ENCODE results near the gene P3H2.

DNA sequence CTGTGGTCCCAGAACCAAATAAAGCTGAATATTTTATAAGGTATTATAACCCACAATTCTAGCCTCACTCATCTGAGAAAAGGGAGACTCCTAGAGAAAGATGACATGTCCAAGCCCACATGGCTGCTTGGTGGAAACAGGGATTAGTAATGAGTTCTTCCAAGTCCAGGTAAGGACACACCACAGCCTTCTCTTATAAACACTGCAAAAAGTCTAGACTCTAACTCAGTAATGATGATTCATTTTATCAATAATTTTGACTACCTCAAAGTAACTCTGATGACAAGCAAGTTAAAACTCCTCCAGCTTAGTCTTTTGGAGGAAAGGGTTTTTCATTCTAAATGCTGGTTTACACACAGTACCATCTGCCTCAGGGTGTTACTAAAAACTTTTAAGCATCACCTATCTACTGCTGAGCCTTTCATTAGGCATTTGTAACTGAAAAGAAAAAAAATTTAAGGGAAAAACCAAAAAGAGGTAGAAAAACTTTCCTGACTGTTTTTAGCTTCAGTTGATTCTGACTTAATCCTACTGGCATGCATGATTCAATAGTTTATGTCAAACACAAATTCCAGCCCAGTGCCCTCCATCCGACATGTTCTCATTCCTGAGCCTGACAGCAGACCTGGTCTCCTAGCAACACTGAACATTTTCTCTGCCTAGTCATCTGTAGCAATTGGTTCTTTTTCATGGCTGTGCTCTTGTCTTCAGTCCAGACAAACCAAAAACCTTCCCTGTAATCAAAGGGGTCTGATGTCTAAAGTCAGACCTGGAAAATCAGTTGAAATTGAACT is 43.9 kb downstream of the P3H2 start:
- TF ChIP-seq POLR2A (IDR thresholded peaks at IDR 0.05) (no peak), CTCF (IDR thresholded peaks at IDR 0.05) (no peak)

Data from thyroid gland (tissue), 4 donors.